ENCODE results near the gene ATP5ME. TPM values are rescaled to one million over a fixed set of nuclear protein-coding genes. Genes with fewer than 3 reads are reported as not detected.
"Not testable (repeated sequence)": the region's sequence is repeated elsewhere in the genome, so short reads cannot be mapped to it uniquely, and the experiment has no call there.

ATP5ME gene
- total RNA-seq, 3 donors from 2014 or later, result 227 to 249 (median 244) TPM

DNA sequence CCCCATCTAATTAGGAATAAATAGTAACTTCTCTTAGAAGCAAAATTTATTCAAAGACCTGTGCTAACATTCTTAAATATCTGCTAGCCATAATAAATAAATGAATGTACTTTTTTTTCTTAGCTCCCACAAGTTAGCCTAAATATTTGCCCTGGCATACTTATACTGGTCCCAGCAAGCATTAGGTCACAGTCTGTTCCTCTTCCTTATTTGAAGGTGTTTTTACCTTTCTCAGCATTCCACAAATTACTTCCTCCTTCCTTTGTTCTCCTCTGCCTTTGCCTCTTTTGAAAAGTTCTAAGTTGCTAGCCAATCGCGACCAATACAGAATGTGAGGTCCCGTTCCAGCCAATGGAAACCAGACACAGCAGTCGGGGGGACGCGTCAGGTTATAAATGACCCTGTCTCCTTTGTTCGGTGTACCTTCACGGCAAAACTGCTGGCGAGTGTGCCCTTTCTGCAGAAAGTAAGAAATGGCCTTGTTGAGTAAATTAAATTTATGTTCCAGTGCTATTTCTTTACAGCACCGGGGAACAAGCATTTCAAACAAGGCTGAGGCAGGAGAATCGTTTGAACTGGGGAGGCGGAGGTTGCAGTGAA, 20.4 kb upstream of the ATP5ME start:
- H3K4me1 Mint-ChIP-seq (ENCODE audit: low read depth); H3K4me3 Mint-ChIP-seq; H3K9me3 Mint-ChIP-seq; ATAC-seq; DNase-seq; H3K36me3 Mint-ChIP-seq (ENCODE audit: insufficient read depth): not testable (repeated sequence)
- H3K27me3 Mint-ChIP-seq (ENCODE audit: low read depth), result peaks cover 13% of the 10 kb centered on the region

DNA sequence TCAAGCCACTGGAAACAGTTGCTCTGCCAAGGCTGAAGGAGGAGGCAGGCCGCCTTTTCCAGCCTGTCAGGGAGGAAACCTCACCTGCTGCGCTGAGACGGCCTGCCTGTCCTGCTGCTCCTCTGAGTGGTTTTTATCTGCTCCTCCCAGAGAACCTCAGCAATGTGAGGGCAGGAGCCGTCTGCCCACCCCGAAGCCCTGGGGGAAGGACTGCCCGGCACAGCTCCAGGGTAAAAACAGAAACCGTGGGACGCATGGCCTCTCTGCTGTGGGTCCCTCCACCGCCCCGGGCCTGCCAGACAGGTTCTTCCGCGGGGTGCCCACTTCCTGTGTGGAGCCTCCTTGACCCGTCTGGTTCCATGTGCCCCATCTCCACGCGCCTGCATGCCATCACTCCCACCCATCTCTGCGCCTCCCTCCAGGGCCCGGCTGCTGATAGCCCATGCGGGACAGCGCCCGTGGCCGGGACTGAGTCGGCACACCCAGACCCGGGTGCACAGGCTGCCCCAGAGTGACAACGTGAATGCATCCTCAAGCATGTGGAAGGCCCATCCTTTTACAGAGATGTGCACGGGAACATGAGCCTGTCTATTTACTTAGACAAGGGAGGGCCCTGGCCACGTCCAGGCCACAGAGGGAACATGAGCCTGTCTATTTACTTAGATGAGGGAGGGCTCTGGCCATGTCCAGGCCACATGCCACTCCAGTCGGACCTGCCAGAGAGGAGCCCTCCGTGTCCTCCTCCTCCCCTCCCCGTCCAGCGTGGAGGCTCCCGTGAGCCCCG, 18.9 kb upstream of the ATP5ME start:
- DNase-seq (no peak), ATAC-seq (no peak)
- H3K9me3 Mint-ChIP-seq, result no peaks in the 10 kb centered on the region
- peaks cover 15% of the 10 kb centered on the region for H3K27me3 Mint-ChIP-seq (ENCODE audit: low read depth)
- no peak overlapping the region for H3K4me3 Mint-ChIP-seq
- H3K36me3 Mint-ChIP-seq (ENCODE audit: insufficient read depth), result no peaks in the 10 kb centered on the region
- no peaks in the 10 kb centered on the region for H3K4me1 Mint-ChIP-seq (ENCODE audit: low read depth)

DNA sequence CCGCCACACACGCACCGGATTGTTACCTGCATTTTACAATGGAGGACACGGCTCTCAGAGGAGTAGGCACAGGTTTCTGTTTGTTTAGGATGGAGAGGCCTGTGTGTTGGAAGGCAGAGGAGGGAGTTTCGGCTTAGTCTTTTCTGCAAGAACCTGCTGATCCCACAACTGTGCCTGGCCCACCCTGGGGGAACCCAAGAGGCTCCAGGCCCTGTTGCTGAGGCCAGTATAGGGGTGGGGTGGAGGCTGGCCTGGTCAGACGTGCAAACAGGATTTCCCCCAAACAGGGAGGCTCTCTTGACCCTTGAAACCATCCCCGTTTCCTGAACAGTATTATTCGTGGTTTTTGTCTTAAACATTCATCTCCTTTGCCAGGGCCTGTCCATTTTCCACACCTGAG, 15.6 kb upstream of the ATP5ME start:
- H3K36me3 Mint-ChIP-seq (ENCODE audit: insufficient read depth), result no peaks in the 10 kb centered on the region
- H3K4me1 Mint-ChIP-seq (ENCODE audit: low read depth), result peaks cover 3% of the 10 kb centered on the region
- H3K27me3 Mint-ChIP-seq (ENCODE audit: low read depth), result peaks cover 19% of the 10 kb centered on the region
- no peaks in the 10 kb centered on the region for H3K9me3 Mint-ChIP-seq
- H3K4me3 Mint-ChIP-seq, result no peak overlapping the region
- DNase-seq (no peak), ATAC-seq (no peak)

DNA sequence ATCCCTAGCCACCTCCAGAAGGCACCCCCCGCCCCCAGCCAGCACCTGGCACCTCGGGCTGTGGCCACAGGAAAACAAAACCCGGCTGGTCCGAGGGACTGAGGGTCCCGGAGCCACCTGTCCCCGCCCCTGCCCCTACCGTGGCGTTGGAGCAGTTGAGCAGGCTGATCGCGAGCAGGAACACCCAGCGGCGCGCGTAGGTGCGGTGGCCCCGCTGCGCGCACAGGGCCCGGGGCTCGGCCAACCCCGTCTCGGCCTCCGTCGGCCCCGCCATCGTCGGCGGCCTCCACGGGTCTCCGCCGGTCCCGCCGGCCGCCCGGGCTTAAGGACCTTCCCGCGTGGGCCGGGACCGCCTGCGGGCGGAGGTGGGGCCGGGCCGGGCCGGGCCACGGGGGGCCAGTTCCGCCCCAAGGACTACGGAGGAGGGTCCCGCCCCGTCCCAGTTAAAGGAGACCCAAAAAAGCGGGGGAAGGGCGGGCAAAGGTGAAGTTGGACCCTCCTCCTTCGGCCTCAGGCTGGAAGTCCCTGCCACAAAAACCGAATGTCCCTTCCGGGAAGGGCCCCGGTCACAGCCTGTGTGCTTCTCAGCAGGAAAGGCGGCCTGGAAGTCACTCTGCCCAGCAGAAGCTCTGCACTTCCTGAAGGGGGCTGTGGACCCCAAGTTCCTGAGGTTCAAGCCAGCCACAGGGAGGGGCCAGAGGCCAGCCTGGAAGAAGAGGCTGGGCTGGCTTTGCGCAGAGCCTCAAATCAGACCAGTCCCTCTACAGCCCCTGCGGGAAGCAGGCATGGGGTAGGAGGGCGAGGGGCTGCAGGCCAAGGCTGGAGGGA, 15.0 kb upstream of the ATP5ME start, which contains the start of gene SLC49A3:
Gene SLC49A3 (minus strand): TSS at position 298 of the 828 bp plus-strand sequence. CDS start 24 bp downstream, at position 274.
- DNase-seq, result no peak
- no peaks in the 10 kb centered on the region for H3K36me3 Mint-ChIP-seq (ENCODE audit: insufficient read depth)
- H3K4me3 Mint-ChIP-seq, result no peak within 1 kb of the TSS
- H3K4me1 Mint-ChIP-seq (ENCODE audit: low read depth), result peaks cover 3% of the 10 kb centered on the region
- H3K27me3 Mint-ChIP-seq (ENCODE audit: low read depth), result peaks cover 16% of the 10 kb centered on the region
- peak; percentile 27 to 44 for ATAC-seq
- H3K9me3 Mint-ChIP-seq, result no peaks in the 10 kb centered on the region

DNA sequence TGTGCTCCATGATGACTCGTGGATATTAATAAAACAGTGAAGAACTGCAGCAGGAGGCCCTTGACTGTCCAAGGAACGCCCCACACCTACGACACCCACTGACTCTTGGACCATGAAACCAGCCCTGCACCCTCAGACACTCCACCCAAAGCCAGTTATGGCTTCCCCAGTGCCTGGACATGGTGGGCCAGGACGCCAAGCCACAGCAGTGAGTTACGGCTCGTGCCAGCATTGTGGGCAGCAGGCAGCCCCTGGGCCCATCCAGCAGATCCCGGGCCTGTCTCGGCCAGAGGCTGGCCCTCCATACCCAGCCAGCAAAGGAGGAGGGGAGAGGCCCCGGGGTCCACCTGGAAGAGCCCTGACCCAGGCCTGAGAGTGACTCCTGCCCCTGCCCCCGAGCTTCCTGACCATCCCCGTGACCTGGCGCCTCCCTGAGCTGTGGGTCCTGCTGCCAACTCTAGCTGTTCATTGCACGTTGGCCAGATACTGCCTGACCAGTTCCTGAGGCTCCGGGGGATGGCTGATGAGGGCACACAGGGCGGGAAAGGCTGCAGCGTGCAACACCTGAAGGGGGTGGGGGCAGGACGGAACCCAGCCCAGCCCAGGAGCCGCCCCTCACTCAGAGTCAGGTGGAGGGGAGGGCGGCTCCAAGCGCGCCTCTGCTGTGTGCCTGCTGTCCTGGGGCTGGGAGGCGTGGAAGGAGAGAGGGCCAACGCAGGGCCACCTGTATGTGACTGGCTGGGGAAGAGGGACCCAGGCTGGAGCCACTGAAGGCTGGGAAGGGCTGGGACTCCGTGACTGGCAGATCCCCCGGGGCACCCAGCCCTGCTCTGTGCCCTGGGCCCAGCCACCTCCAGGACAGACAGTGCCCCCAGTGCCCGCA, 14.1 kb upstream of the ATP5ME start:
- Mint-ChIP-seq H3K36me3 (ENCODE audit: insufficient read depth) (no peaks in the 10 kb centered on the region), H3K4me1 (ENCODE audit: low read depth) (peaks cover 7% of the 10 kb centered on the region), H3K9me3 (no peaks in the 10 kb centered on the region), H3K4me3 (no peak overlapping the region), H3K27me3 (ENCODE audit: low read depth) (peaks cover 16% of the 10 kb centered on the region)
- DNase-seq (no peak), ATAC-seq (peak in 1 of 2 donors; percentile 3)

DNA sequence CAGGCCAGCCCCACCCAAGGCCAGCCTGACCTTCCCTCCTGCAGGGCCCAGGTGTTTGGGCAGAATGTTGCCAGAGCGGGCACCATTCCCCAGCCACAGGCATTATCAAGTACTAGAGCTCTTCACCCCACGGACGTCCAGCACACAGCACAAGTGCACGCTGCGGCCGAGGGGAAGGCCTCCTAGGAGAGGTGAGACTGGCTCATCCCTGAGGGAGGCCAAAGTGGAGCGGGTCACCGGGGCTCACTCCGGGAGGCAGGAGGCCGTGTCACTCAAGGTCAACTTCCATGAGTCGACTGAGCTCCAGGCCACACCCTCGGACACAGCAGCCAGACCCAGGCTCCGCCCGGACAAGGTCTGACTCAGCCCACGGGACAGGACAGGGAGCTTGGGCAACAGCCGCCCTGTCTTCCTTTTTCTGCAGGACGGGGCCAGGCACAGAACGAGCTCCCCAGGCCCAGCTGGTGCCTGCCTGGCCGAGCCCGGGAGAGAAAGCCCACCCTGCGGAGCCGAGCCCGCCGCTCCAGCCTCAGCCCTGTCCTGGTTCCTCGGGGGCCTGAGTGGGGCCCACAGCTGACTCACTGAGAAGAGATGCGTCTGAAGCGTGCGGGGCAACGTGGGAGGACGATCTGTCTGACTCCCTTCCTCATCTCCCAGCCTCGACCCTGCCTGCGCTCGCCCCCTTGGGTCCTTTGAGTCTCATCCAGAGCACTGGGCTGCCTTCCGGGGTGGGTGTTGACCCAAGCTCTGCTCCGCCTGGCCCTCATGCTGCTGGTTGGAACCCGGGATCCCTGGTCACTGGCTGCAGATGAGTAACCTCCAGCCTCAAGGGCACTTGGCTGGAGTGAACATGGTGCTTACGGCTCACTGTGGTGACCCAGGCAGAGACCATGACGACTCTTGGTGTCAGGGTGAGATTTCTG, 13.2 kb upstream of the ATP5ME start:
- ATAC-seq (no peak), DNase-seq (no peak)
- Mint-ChIP-seq H3K27me3 (ENCODE audit: low read depth) (peaks cover 16% of the 10 kb centered on the region), H3K4me1 (ENCODE audit: low read depth) (peaks cover 7% of the 10 kb centered on the region), H3K9me3 (no peaks in the 10 kb centered on the region), H3K4me3 (no peak overlapping the region), H3K36me3 (ENCODE audit: insufficient read depth) (no peaks in the 10 kb centered on the region)

DNA sequence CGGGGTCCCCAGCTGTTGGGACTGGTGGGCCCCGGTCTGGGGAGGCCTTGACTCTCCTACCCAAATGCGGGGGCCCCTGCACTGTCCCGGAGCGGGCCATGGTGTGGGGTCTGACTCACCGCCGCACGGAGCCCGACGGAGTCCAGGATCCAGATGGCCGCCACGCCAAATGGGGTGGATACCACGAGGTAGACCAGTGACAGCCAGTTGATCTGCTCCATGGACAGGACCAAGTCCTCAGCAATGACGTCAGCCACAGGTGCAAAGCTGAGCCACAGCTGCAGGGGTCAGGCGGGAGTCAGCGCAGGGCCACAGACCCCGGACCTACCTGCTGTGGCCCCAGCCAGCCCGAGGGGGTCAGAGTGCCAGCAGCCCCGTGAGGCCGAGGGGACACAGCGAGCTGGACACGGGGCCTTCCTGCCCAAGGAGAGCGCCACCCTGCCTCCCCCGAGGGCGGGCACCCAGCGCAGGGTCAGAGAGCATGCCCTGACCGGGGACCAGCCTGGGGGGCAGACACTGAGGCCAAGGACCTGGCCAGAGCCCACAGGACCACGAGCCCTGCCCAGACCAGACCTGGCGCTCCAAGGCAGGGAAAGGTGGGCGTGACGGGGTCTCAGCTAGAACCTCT, 12.5 kb upstream of the ATP5ME start:
- H3K9me3 Mint-ChIP-seq, result no peaks in the 10 kb centered on the region
- H3K36me3 Mint-ChIP-seq (ENCODE audit: insufficient read depth), result no peaks in the 10 kb centered on the region
- no peak overlapping the region for H3K4me3 Mint-ChIP-seq
- H3K4me1 Mint-ChIP-seq (ENCODE audit: low read depth), result peaks cover 7% of the 10 kb centered on the region
- peaks cover 13% of the 10 kb centered on the region for H3K27me3 Mint-ChIP-seq (ENCODE audit: low read depth)
- ATAC-seq, result no peak
- DNase-seq, result no peak

DNA sequence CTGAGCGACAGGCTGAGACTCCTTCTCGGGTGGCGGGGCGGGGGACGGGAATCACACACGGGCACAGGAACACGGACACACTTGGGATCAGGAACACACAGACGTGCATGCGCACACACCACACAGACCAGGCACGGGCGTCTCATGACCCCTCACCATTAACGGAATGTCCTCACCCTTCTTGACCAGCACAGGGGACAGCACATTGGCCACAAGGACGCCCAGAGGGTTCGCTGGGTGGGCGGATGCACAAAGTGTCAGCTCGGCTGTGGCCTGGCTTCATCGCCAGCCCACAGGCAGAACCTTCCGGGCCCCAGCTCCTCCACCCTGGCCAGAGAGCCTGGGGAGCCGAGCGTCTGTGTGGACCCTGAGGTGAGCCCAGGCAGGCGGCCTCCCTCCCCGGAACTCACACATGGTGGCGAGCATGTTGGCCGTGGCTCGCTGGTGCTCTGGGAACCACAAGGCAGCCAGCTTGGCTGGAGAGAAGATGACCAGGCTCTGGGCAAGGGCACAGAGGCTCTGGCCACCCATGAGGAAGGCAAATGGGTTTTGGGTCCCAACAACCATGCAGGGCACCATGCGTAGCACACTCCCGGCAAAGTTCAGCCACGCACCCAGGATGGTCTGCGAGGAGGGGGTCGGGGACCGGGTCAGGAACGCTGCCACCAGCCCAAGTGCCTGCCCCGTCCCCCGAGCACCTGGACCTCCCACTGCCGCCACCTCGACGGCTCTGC, 11.8 kb upstream of the ATP5ME start:
- H3K36me3 Mint-ChIP-seq (ENCODE audit: insufficient read depth), result no peaks in the 10 kb centered on the region
- ATAC-seq, result no peak
- peaks cover 8% of the 10 kb centered on the region for H3K4me1 Mint-ChIP-seq (ENCODE audit: low read depth)
- no peak for DNase-seq
- peaks cover 13% of the 10 kb centered on the region for H3K27me3 Mint-ChIP-seq (ENCODE audit: low read depth)
- no peak overlapping the region for H3K4me3 Mint-ChIP-seq
- H3K9me3 Mint-ChIP-seq, result no peaks in the 10 kb centered on the region

DNA sequence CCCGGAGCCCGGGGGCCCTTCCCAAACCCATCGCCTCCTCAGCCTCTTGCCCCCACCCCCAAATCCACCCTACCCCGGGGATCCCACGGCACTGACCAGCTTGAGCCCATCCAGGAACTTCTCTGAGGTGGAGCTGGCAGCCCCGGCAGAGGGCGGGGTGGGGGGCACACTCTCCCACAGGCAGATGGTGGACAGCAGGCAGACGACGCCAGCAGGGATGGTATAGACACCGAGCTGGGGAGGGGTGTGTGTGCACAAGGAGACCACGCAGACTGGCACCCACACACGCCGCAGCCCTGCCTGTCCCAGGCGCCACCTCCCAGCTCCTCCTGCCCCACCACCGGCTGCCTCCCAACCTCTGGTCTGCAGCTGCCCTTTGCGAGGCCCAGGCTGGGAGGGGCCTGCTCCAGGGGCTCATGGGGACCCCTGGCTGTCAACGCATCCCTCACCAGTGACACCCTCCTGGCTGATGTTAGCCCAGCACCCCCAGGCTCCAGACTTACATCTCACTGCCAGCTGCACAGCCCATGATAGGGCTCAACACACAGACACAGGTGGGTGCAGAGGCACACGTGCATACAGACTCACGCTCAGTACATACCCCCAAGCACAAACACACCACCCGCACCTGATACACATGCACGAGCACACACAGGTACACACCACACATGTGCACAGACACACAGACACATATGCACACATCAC, 10.7 kb upstream of the ATP5ME start:
- H3K36me3 Mint-ChIP-seq (ENCODE audit: insufficient read depth), result no peaks in the 10 kb centered on the region
- H3K27me3 Mint-ChIP-seq (ENCODE audit: low read depth), result peaks cover 9% of the 10 kb centered on the region
- no peak overlapping the region for H3K4me3 Mint-ChIP-seq
- H3K9me3 Mint-ChIP-seq, result no peaks in the 10 kb centered on the region
- H3K4me1 Mint-ChIP-seq (ENCODE audit: low read depth), result peaks cover 15% of the 10 kb centered on the region
- DNase-seq (no peak), ATAC-seq (no peak)

DNA sequence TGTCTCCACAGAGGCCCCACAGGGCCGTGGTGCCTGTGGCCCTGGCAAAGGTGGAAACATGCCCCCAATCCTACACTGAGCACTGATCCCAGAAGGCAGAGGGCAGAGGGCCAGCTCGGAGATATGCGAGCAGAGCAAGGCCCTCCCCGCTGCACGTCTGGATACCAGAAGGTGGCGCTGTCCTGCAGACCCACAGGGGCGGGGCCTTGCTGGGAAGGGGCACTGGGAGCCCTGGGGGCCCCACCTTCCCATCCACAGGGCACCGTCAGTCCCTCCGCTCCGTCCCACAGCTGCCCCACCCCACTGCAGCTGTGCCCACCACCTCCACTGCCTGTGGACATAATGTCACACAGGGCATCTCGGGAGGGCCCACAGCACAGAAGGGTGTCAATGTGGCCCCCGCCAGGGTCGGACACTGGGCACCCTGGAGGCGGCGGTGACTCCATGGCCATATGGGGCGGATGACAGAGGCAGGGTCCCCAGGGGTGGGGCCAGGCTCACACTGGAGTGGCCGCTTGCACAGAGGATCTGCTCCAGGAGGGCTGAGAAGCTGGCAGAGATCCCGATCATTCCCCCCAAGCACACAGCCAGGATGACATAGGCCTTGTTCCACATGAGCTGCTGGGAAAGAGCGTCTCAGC, 10.0 kb upstream of the ATP5ME start:
- Mint-ChIP-seq H3K9me3 (no peaks in the 10 kb centered on the region), H3K27me3 (ENCODE audit: low read depth) (peaks cover 7% of the 10 kb centered on the region), H3K36me3 (ENCODE audit: insufficient read depth) (no peaks in the 10 kb centered on the region), H3K4me1 (ENCODE audit: low read depth) (peaks cover 15% of the 10 kb centered on the region), H3K4me3 (no peak overlapping the region)
- ATAC-seq (peak in 1 of 2 donors; percentile 24), DNase-seq (no peak)

DNA sequence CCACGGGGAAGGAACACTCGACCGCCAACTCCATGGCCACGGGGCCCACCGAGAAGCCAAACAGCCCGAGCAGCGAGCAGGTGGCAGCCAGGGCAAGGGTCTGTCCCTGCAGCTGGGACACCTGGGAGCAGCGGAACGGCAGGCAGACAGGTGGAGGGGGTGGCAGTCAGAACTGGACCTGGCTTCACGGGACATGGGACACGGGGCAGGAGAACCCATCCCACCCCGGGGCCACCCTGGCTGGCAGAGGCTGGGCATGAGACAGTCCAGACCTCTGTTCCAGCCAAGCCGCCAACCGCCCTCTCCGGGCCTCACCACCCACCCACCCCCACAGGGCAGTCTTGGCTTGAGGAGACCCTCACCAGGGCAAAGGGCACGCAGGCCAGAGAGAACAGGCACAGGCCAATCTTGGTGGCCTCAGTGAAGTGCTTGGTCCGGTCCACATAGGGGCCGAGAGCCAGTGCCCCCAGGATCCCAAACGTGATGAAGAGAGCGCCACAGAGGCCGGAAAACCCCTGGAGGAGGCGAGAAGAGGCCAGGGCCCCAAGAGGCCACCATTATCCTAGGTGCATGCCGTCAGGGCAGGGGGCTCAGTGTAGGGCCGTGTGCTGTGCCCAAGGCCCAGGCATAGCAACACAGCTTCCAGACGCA, 9.3 kb upstream of the ATP5ME start:
- DNase-seq, result no peak
- H3K4me3 Mint-ChIP-seq, result no peak overlapping the region
- H3K36me3 Mint-ChIP-seq (ENCODE audit: insufficient read depth), result no peaks in the 10 kb centered on the region
- peaks cover 5% of the 10 kb centered on the region for H3K27me3 Mint-ChIP-seq (ENCODE audit: low read depth)
- ATAC-seq, result peak in 1 of 2 donors; percentile 5
- peaks cover 15% of the 10 kb centered on the region for H3K4me1 Mint-ChIP-seq (ENCODE audit: low read depth)
- no peaks in the 10 kb centered on the region for H3K9me3 Mint-ChIP-seq
